Astrocyte (in vitro differentiated cells and primary cell): ENCODE results near the gene SLC43A2.

Experiments used
- CTCF ChIP-seq: IDR thresholded peaks from 2 replicates; pipeline ENCODE4 v1.5.1; 2011; ENCODE audit warnings: low read depth, mild to moderate bottlenecking, inconsistent platforms, low read length, moderate library complexity; ENCODE audit not compliant: insufficient read depth
- EZH2 ChIP-seq: IDR thresholded peaks from 2 replicates; pipeline ENCODE4 v1.6.1; 2012; ENCODE audit warnings: mild to moderate bottlenecking, low read length, inconsistent platforms; ENCODE audit not compliant: insufficient read depth

DNA sequence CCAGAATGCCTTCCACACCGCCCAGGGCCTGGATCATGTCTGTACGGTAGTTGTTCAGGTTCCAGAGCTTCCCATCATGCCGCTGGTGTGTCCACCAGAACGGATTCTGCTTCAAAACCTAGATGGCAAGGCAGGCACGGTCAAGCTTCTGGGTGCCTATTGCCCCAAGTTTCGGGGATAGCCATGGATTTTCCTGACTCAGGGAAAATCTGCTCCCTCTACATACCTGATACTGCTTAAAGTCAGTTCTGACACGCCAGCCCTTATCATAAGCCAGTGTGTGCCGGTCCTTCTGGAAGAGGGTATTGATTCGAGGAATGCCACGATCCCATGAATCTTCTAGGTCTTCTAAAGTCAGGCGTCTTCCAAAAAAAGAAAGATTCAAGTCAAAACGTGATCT, 32.4 kb upstream of the SLC43A2 start:
- TF ChIP-seq CTCF (no peak), EZH2 (no peak)
